ENCODE data around the gene RETSAT. TPM values are rescaled to one million over a fixed set of nuclear protein-coding genes. Genes with fewer than 3 reads are reported as not detected.
A peak's percentile ranks its signal among the peaks of the same experiment; 100 is the strongest.
"Not testable (repeated sequence)": the region's sequence is repeated elsewhere in the genome, so short reads cannot be mapped to it uniquely, and the experiment has no call there.

Gene RETSAT
- total RNA-seq, 1 donor from 2014 or later = 23.1 TPM

DNA sequence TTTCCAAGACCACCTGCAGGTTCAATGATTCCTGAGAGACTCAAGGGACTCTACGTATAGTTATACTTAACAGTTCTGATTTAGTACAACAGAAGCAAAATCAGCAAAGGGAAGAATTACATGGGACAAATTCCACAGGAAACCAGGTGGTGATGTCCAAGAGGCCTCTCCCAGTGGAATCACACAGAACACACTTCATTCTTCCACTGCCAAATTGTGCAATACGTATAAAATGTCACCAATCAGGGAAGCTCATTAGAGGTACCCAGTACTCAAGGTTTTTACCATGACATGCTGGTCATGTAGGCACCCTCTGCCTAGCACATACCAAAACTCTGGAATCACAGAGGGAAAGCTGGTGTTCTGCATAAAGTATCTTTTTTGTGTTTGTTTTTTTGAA, 33.4 kb upstream of the RETSAT start:
- Mint-ChIP-seq H3K4me3 (ENCODE audit: low read depth) (no peak overlapping the region), H3K4me1 (ENCODE audit: low read depth) (no peaks in the 10 kb centered on the region), H3K27me3 (no peaks in the 10 kb centered on the region), H3K27ac (no peak overlapping the region), H3K36me3 (ENCODE audit: insufficient read depth) (peaks cover 9% of the 10 kb centered on the region), H3K9me3 (ENCODE audit: low read depth) (no peaks in the 10 kb centered on the region)
- TF ChIP-seq, protein P1, sequence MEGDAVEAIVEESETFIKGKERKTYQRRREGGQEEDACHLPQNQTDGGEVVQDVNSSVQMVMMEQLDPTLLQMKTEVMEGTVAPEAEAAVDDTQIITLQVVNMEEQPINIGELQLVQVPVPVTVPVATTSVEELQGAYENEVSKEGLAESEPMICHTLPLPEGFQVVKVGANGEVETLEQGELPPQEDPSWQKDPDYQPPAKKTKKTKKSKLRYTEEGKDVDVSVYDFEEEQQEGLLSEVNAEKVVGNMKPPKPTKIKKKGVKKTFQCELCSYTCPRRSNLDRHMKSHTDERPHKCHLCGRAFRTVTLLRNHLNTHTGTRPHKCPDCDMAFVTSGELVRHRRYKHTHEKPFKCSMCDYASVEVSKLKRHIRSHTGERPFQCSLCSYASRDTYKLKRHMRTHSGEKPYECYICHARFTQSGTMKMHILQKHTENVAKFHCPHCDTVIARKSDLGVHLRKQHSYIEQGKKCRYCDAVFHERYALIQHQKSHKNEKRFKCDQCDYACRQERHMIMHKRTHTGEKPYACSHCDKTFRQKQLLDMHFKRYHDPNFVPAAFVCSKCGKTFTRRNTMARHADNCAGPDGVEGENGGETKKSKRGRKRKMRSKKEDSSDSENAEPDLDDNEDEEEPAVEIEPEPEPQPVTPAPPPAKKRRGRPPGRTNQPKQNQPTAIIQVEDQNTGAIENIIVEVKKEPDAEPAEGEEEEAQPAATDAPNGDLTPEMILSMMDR (IDR thresholded peaks at IDR 0.05; ENCODE audit: unreplicated experiment) = no peak
- DNase-seq (ENCODE audit: low spot score, unreplicated experiment) = no peak

DNA sequence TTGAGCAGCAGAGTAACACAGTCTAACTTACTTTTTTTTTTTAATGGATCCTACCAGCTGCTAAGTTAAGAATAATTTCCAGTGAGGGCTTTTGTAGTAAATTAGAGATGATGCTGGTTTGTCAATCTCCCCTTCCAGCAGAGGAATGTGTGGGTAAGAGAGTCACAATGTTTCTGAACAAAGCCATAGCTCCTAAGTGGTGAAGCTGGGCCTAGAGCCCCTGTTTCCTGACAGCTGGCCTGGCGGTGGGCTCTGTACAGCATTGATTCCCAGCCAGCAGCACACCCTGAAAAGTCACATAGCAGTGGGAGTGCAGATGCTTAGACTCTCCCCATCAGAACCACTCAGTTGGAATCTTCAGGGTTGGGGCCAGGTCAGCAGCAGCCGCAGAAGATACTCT, 31.4 kb upstream of the RETSAT start:
- no peaks in the 10 kb centered on the region for H3K4me1 Mint-ChIP-seq (ENCODE audit: low read depth)
- H3K36me3 Mint-ChIP-seq (ENCODE audit: insufficient read depth) = peaks cover 14% of the 10 kb centered on the region
- no peaks in the 10 kb centered on the region for H3K27me3 Mint-ChIP-seq
- DNase-seq (ENCODE audit: low spot score, unreplicated experiment) = no peak
- H3K9me3 Mint-ChIP-seq (ENCODE audit: low read depth) = no peaks in the 10 kb centered on the region
- H3K27ac Mint-ChIP-seq = no peak overlapping the region
- no peak overlapping the region for H3K4me3 Mint-ChIP-seq (ENCODE audit: low read depth)
- TF ChIP-seq, protein P1 (IDR thresholded peaks at IDR 0.05; ENCODE audit: unreplicated experiment) = no peak

DNA sequence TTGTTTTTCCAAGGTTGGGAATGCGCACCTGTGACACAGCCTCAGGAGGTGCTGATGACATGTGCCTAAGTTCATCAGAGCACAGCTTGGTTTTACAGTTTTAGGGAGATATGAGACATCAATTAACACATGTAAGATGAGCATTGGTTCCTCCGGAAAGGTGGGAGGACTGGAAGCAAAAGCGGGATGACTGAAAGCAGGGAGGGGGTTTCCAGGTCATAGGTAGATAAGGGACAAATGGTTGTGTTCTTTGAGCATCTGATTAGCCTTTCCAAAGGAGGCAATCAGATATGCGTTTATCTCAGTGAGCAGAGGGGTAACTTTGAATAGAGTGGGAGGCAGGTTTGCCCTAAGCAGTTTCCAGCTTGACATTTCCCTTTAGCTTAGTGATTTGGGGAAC, 29.5 kb upstream of the RETSAT start:
- Mint-ChIP-seq H3K36me3 (ENCODE audit: insufficient read depth) (peaks cover 25% of the 10 kb centered on the region), H3K27me3 (no peaks in the 10 kb centered on the region), H3K4me1 (ENCODE audit: low read depth) (no peaks in the 10 kb centered on the region), H3K27ac (no peak overlapping the region), H3K4me3 (ENCODE audit: low read depth) (no peak overlapping the region), H3K9me3 (ENCODE audit: low read depth) (peaks cover 7% of the 10 kb centered on the region)
- DNase-seq (ENCODE audit: low spot score, unreplicated experiment) = no peak
- TF ChIP-seq, protein P1 (IDR thresholded peaks at IDR 0.05; ENCODE audit: unreplicated experiment) = no peak

DNA sequence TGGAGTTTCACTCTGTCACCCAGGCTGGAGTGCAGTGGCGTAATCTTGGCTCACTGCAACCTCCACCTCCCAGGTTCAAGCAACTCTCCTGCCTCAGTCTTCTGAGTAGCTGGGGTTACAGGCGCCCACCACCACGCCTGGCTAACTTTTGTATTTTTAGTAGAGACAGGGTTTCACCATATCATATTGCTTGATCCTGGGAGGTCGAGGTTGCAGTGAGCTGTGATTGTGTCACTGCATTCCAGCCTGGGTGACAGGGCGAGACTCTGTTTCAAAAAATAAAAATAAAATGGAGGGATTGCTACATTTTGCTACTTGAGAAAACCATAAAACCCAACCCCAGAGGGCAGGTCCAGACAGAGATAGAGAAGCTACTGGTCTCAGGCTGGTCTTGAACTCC, 28.8 kb upstream of the RETSAT start:
- not testable (repeated sequence) for H3K27me3 Mint-ChIP-seq; DNase-seq (ENCODE audit: low spot score, unreplicated experiment); H3K4me3 Mint-ChIP-seq (ENCODE audit: low read depth); H3K4me1 Mint-ChIP-seq (ENCODE audit: low read depth); H3K9me3 Mint-ChIP-seq (ENCODE audit: low read depth); H3K27ac Mint-ChIP-seq
- peaks cover 30% of the 10 kb centered on the region for H3K36me3 Mint-ChIP-seq (ENCODE audit: insufficient read depth)

DNA sequence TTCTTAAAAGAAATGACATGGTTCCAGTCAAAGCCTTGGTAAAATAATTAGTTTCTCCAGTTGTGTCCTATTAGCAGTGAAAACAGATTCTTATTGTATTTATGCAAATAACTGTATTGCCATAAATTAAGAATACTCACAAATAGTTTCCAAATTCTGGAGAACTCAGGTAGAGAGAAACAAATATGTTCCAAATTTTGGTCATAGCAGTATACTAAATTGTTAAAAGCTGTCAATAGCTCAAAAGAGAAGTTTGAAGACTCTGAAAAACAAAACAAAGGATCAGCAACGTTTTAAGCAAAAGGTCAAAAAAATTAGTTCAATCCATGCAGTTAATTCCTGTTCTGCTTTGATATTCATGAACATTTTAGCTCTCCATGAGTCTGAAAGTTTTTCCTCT, 25.7 kb upstream of the RETSAT start:
- Mint-ChIP-seq H3K36me3 (ENCODE audit: insufficient read depth) (peaks cover 45% of the 10 kb centered on the region), H3K27ac (no peak overlapping the region)

DNA sequence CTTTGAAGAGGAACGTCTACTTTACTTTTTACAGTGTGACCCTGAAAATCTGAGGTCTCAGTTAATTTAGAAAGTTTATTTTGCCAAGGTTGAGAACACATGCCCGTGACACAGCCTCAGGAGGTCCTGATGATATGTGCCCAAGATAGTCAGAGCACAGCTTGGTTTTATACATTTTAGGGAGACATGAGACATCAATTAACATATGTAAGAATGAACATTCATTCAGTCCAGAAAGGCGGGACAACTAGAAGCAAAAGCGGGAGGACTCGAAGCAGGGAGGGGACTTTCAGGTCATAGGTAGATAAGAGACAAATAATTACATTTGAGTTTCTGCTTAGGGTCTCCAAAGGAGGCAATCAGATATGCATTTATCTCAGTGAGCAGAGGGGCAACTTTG, 23.9 kb upstream of the RETSAT start:
- no peak for DNase-seq (ENCODE audit: low spot score, unreplicated experiment)
- Mint-ChIP-seq H3K27me3 (no peaks in the 10 kb centered on the region), H3K4me3 (ENCODE audit: low read depth) (no peak overlapping the region), H3K27ac (peak overlapping the region; percentile 19), H3K9me3 (ENCODE audit: low read depth) (peaks cover 10% of the 10 kb centered on the region), H3K4me1 (ENCODE audit: low read depth) (peaks cover 9% of the 10 kb centered on the region), H3K36me3 (ENCODE audit: insufficient read depth) (peaks cover 49% of the 10 kb centered on the region)
- TF ChIP-seq, protein P1 (IDR thresholded peaks at IDR 0.05; ENCODE audit: unreplicated experiment) = no peak

More for the DNA sequence above, 25.7 kb upstream of the RETSAT start:
- Mint-ChIP-seq H3K9me3 (ENCODE audit: low read depth) (peaks cover 10% of the 10 kb centered on the region), H3K4me3 (ENCODE audit: low read depth) (no peak overlapping the region), H3K4me1 (ENCODE audit: low read depth) (peaks cover 9% of the 10 kb centered on the region), H3K27me3 (no peaks in the 10 kb centered on the region)
- TF ChIP-seq, protein P1 (IDR thresholded peaks at IDR 0.05; ENCODE audit: unreplicated experiment) = no peak
- DNase-seq (ENCODE audit: low spot score, unreplicated experiment) = no peak

Data from progenitor cell of endocrine pancreas (in vitro differentiated cells).